Stomach smooth muscle (tissue), 2 donors: ENCODE results near the gene ABCC4.

Experiments
- H3K27ac ChIP-seq: one replicate; pipeline ENCODE4 v1.7.0; 2013; ENCODE audit warnings: mild to moderate bottlenecking, low read length, inconsistent platforms
- H3K27me3 ChIP-seq, 2 donors: one replicate each; pipeline ENCODE4 v1.7.0; 2013; ENCODE audit warnings: low read length in 2 of 2; ENCODE audit not compliant: insufficient read depth in 2 of 2, control insufficient read depth in 1 of 2
- H3K36me3 ChIP-seq, 2 donors: one replicate each; pipeline ENCODE4 v1.7.0; 2013; ENCODE audit warnings: low read length in 2 of 2; ENCODE audit not compliant: control insufficient read depth in 2 of 2, insufficient read depth in 2 of 2
- H3K4me1 ChIP-seq: one replicate; pipeline ENCODE4 v1.7.0; 2013; ENCODE audit warnings: low read length; ENCODE audit not compliant: control insufficient read depth, insufficient read depth
- H3K4me3 ChIP-seq, 2 donors: one replicate each; pipeline ENCODE4 v1.7.0; 2013; ENCODE audit warnings: low read length in 2 of 2
- H3K9ac ChIP-seq, 2 donors: one replicate each; pipeline ENCODE4 v1.7.0; 2013; ENCODE audit warnings: low read length in 2 of 2, mild to moderate bottlenecking in 1 of 2
- H3K9me3 ChIP-seq, 2 donors: one replicate each; pipeline ENCODE4 v1.7.0; 2013; ENCODE audit warnings: low read length in 2 of 2; ENCODE audit not compliant: control insufficient read depth in 2 of 2
- donor health status: healthy.
- donor health status: Pancreatic carcinoma.

Gene ABCC4

GRCh38 chr13:95138876-95139585 is 162.2 kb downstream of the ABCC4 start:
- H3K36me3 ChIP-seq, result peaks cover 0 to 3% of the 10 kb centered on the region in 2 donors
- no peak overlapping the region for H3K4me3 ChIP-seq
- H3K27me3 ChIP-seq, result no peaks in the 10 kb centered on the region
- no peaks in the 10 kb centered on the region for H3K9me3 ChIP-seq
- no peak overlapping the region for H3K27ac ChIP-seq
- H3K4me1 ChIP-seq, result no peaks in the 10 kb centered on the region
- no peak overlapping the region for H3K9ac ChIP-seq

GRCh38 chr13:95137096-95137495 is 164.2 kb downstream of the ABCC4 start:
- Histone ChIP-seq H3K9me3 (no peaks in the 10 kb centered on the region), H3K27me3 (no peaks in the 10 kb centered on the region), H3K9ac (no peak overlapping the region), H3K27ac (no peak overlapping the region), H3K36me3 (peaks cover 0 to 6% of the 10 kb centered on the region in 2 donors), H3K4me1 (no peaks in the 10 kb centered on the region), H3K4me3 (no peak overlapping the region)

GRCh38 chr13:95136638-95137037 is 164.6 kb downstream of the ABCC4 start:
- H3K9ac ChIP-seq, result no peak overlapping the region
- H3K36me3 ChIP-seq, result peaks cover 0 to 6% of the 10 kb centered on the region in 2 donors
- H3K27me3 ChIP-seq, result no peaks in the 10 kb centered on the region
- no peak overlapping the region for H3K27ac ChIP-seq
- no peaks in the 10 kb centered on the region for H3K4me1 ChIP-seq
- H3K9me3 ChIP-seq, result no peaks in the 10 kb centered on the region
- H3K4me3 ChIP-seq, result no peak overlapping the region

- no peak overlapping the region for H3K4me3 ChIP-seq
- peaks cover 0 to 3% of the 10 kb centered on the region in 2 donors for H3K36me3 ChIP-seq
- no peaks in the 10 kb centered on the region for H3K27me3 ChIP-seq
- H3K4me1 ChIP-seq, result no peaks in the 10 kb centered on the region
- H3K27ac ChIP-seq, result no peak overlapping the region
- no peaks in the 10 kb centered on the region for H3K9me3 ChIP-seq
- H3K9ac ChIP-seq, result no peak overlapping the region
These were observed 167.8 kb downstream of the ABCC4 start for GRCh38 chr13:95133498-95133897.

- Histone ChIP-seq H3K9ac (no peak overlapping the region), H3K27me3 (no peaks in the 10 kb centered on the region), H3K36me3 (peaks cover 0 to 5% of the 10 kb centered on the region in 2 donors), H3K4me1 (no peaks in the 10 kb centered on the region), H3K4me3 (no peak overlapping the region), H3K27ac (no peak overlapping the region), H3K9me3 (no peaks in the 10 kb centered on the region)
These were observed 172.2 kb downstream of the ABCC4 start for GRCh38 chr13:95129004-95129403.

- Histone ChIP-seq H3K9ac (no peak overlapping the region), H3K36me3 (peaks cover 0 to 2% of the 10 kb centered on the region in 2 donors), H3K4me1 (no peaks in the 10 kb centered on the region), H3K9me3 (no peaks in the 10 kb centered on the region), H3K27ac (no peak overlapping the region), H3K27me3 (no peaks in the 10 kb centered on the region), H3K4me3 (no peak overlapping the region)
These were observed 173.1 kb downstream of the ABCC4 start for GRCh38 chr13:95128045-95128643.

- Histone ChIP-seq H3K36me3 (peaks cover 0 to 2% of the 10 kb centered on the region in 2 donors), H3K27ac (no peak overlapping the region), H3K9ac (no peak overlapping the region), H3K27me3 (no peaks in the 10 kb centered on the region), H3K4me1 (no peaks in the 10 kb centered on the region), H3K4me3 (no peak overlapping the region), H3K9me3 (no peaks in the 10 kb centered on the region)
These were observed 176.3 kb downstream of the ABCC4 start for GRCh38 chr13:95124959-95125358.

GRCh38 chr13:95123726-95124125 is 177.5 kb downstream of the ABCC4 start:
- H3K27ac ChIP-seq, result no peak overlapping the region
- H3K9me3 ChIP-seq, result no peaks in the 10 kb centered on the region
- no peak overlapping the region for H3K9ac ChIP-seq
- H3K4me3 ChIP-seq, result no peak overlapping the region
- no peaks in the 10 kb centered on the region for H3K4me1 ChIP-seq
- H3K27me3 ChIP-seq, result no peaks in the 10 kb centered on the region
- peaks cover 0 to 3% of the 10 kb centered on the region in 2 donors for H3K36me3 ChIP-seq

- no peaks in the 10 kb centered on the region for H3K4me1 ChIP-seq
- no peak overlapping the region for H3K4me3 ChIP-seq
- no peak overlapping the region for H3K27ac ChIP-seq
- no peaks in the 10 kb centered on the region for H3K9me3 ChIP-seq
- no peaks in the 10 kb centered on the region for H3K27me3 ChIP-seq
- H3K9ac ChIP-seq, result no peak overlapping the region
- H3K36me3 ChIP-seq, result peaks cover 0 to 4% of the 10 kb centered on the region in 2 donors
These were observed 179.2 kb downstream of the ABCC4 start for GRCh38 chr13:95122063-95122462.

GRCh38 chr13:95121516-95121915 is 179.7 kb downstream of the ABCC4 start:
- Histone ChIP-seq H3K9me3 (no peaks in the 10 kb centered on the region), H3K27me3 (no peaks in the 10 kb centered on the region), H3K36me3 (peaks cover 0 to 4% of the 10 kb centered on the region in 2 donors), H3K9ac (no peak overlapping the region), H3K27ac (no peak overlapping the region), H3K4me1 (no peaks in the 10 kb centered on the region), H3K4me3 (no peak overlapping the region)

- Histone ChIP-seq H3K4me1 (no peaks in the 10 kb centered on the region), H3K4me3 (no peak overlapping the region), H3K27ac (no peak overlapping the region), H3K27me3 (no peaks in the 10 kb centered on the region), H3K9me3 (no peaks in the 10 kb centered on the region), H3K36me3 (peaks cover 0 to 3% of the 10 kb centered on the region in 2 donors), H3K9ac (no peak overlapping the region)
These were observed 180.6 kb downstream of the ABCC4 start for GRCh38 chr13:95120650-95121049.
